ENCODE data around the gene SDF4. TPM values are rescaled to one million over a fixed set of nuclear protein-coding genes. Genes with fewer than 3 reads are reported as not detected.

The SDF4 gene
- total RNA-seq, 2 experiments from 2014 or later = 81.5 to 87.5 TPM

- no peaks in the 10 kb centered on the region for H3K27me3 Mint-ChIP-seq
- no peaks in the 10 kb centered on the region for H3K9me3 Mint-ChIP-seq
These were observed 3.0 kb downstream of the SDF4 start for GRCh38 chr1:1228596-1229321.

GRCh38 chr1:1228187-1228586 lies 3.6 kb downstream of the SDF4 start:
- Mint-ChIP-seq H3K36me3 (ENCODE audit: low read depth) (peaks cover 33% of the 10 kb centered on the region), H3K27ac (no peak overlapping the region), H3K27me3 (no peaks in the 10 kb centered on the region), H3K9me3 (no peaks in the 10 kb centered on the region), H3K4me1 (ENCODE audit: low read depth) (peaks cover 23% of the 10 kb centered on the region), H3K4me3 (no peak overlapping the region)
- POLR2A ChIA-PET = interaction anchor here (1.4 to 7.9 kb wide), 2 partner anchors 13 to 23 kb away, joined by 3 to 64 read pairs; partner anchors contain the start of gene TNFRSF4
- no peak for ATAC-seq
- DNase-seq = no peak
- CTCF ChIA-PET = interaction anchor here (2.7 kb wide), 1 partner anchor 106 kb away, joined by 9 read pairs; no protein-coding TSS in a partner anchor
- intact Hi-C loops (cut with micrococcal nuclease) = no loop called here
- TF ChIP-seq CTCF (IDR thresholded peaks at IDR 0.05) = no peak

More at GRCh38 chr1:1228596-1229321, 3.0 kb downstream of the SDF4 start:
- POLR2A ChIA-PET = interaction anchor here (1.4 to 7.9 kb wide), 3 partner anchors 13 to 107 kb away, joined by 3 to 64 read pairs (median 5); partner anchors contain the start of gene TNFRSF4
- CTCF ChIA-PET = interaction anchor here (1.0 to 2.7 kb wide), 3 partner anchors 107 to 210 kb away, joined by 3 to 9 read pairs (median 3); no protein-coding TSS in a partner anchor
- Mint-ChIP-seq H3K4me3 (no peak overlapping the region), H3K4me1 (ENCODE audit: low read depth) (peaks cover 28% of the 10 kb centered on the region), H3K27ac (no peak overlapping the region), H3K36me3 (ENCODE audit: low read depth) (peaks cover 36% of the 10 kb centered on the region)
- ATAC-seq (no peak), DNase-seq (no peak)
- TF ChIP-seq CTCF (IDR thresholded peaks at IDR 0.05) = no peak
- intact Hi-C loops (cut with micrococcal nuclease) = no loop called here

GRCh38 chr1:1227386-1227785 lies 4.4 kb downstream of the SDF4 start:
- peaks cover 23% of the 10 kb centered on the region for H3K4me1 Mint-ChIP-seq (ENCODE audit: low read depth)
- TF ChIP-seq CTCF (IDR thresholded peaks at IDR 0.05) = no peak
- ATAC-seq (no peak), DNase-seq (no peak)
- intact Hi-C loops (cut with micrococcal nuclease) = no loop called here
- H3K27me3 Mint-ChIP-seq = no peaks in the 10 kb centered on the region
- ChIA-PET CTCF (no interaction called here), POLR2A (interaction anchor here (1.0 to 7.9 kb wide), 3 partner anchors 12 to 23 kb away, joined by 3 to 64 read pairs (median 3); partner anchors contain the start of genes C1QTNF12 and TNFRSF4)
- no peaks in the 10 kb centered on the region for H3K9me3 Mint-ChIP-seq
- peaks cover 40% of the 10 kb centered on the region for H3K36me3 Mint-ChIP-seq (ENCODE audit: low read depth)
- no peak overlapping the region for H3K4me3 Mint-ChIP-seq
- no peak overlapping the region for H3K27ac Mint-ChIP-seq

- Mint-ChIP-seq H3K27me3 (no peaks in the 10 kb centered on the region), H3K9me3 (no peaks in the 10 kb centered on the region), H3K4me3 (no peak overlapping the region), H3K27ac (no peak overlapping the region), H3K4me1 (ENCODE audit: low read depth) (peaks cover 23% of the 10 kb centered on the region), H3K36me3 (ENCODE audit: low read depth) (peaks cover 42% of the 10 kb centered on the region)
- no peak for DNase-seq
- CTCF ChIA-PET = interaction anchor here (0.9 kb wide), 1 partner anchor 106 kb away, joined by 3 read pairs; no protein-coding TSS in a partner anchor
- ATAC-seq = no peak
- TF ChIP-seq CTCF (IDR thresholded peaks at IDR 0.05) = no peak
- POLR2A ChIA-PET = interaction anchor here (1.0 to 7.9 kb wide), 2 partner anchors 11 to 20 kb away, joined by 3 to 64 read pairs; partner anchors contain the start of genes C1QTNF12 and TNFRSF4
- intact Hi-C loops (cut with micrococcal nuclease) = no loop called here
These were observed 5.0 kb downstream of the SDF4 start for GRCh38 chr1:1226566-1227362.

Data from activated CD8-positive, alpha-beta T cell treated with anti-CD3 and anti-CD28 coated beads for 36 hours (primary cell).